IMR-90 (cell line): ENCODE measurements around the gene SIRT2. TPM values are rescaled to one million over a fixed set of nuclear protein-coding genes. Genes with fewer than 3 reads are reported as not detected.

Source experiments
- ATAC-seq: fragments of 200-7000 bp; cut with Tn5 transposase; 2 replicates; pipeline ENCODE4 v1.9.1; 2020; ENCODE audit warnings: low read depth, mild to moderate bottlenecking, moderate library complexity
- BruUV-seq: library from RNA; stranded (reverse); fragments of 400-500 nt; replicated peaks from 2 replicates; lab custom pipeline; 2021; lab: Mats Ljungman, UMichigan
- CTCF ChIA-PET: fragments of 300-600 bp; formaldehyde crosslinking; extraction: SDS; loops from one replicate; lab custom pipeline; 2021; ENCODE audit warnings: antibody characterized with exemption; lab: Yijun Ruan, JAX
- POLR2A ChIA-PET: fragments of 300-600 bp; sonication (Branson Sonifier 250); formaldehyde crosslinking; loops from one replicate; lab custom pipeline; 2022; ENCODE audit warnings: antibody characterized with exemption; ENCODE audit not compliant: unreplicated experiment; lab: Charles Lee
- DNase-seq: peaks from one replicate; pipeline ENCODE4 v3.0.0; 2013
- H2AFZ ChIP-seq: replicated peaks from 2 replicates; pipeline ENCODE3; 2013; ENCODE audit warnings: low read length, mild to moderate bottlenecking; ENCODE audit not compliant: poor library complexity
- H2AK5ac ChIP-seq: 2 replicates; pipeline ENCODE4 v1.6.1; 2013; ENCODE audit warnings: low read depth, low read length, inconsistent platforms
- H2AK9ac ChIP-seq: replicated peaks from 2 replicates; pipeline ENCODE3; 2013; ENCODE audit warnings: mild to moderate bottlenecking, low read depth, low read length, moderate library complexity; ENCODE audit not compliant: poor library complexity
- H2BK120ac ChIP-seq: 2 replicates; pipeline ENCODE4 v1.6.1; 2013; ENCODE audit warnings: low read depth, low read length, inconsistent platforms
- H2BK15ac ChIP-seq: 3 replicates; pipeline ENCODE4 v1.6.1; 2013; ENCODE audit warnings: low read depth, low read length, inconsistent platforms
- H2BK20ac ChIP-seq: 2 replicates; pipeline ENCODE4 v1.6.1; 2013; ENCODE audit warnings: low read depth, mild to moderate bottlenecking, inconsistent platforms, low read length, moderate library complexity
- H2BK5ac ChIP-seq: 2 replicates; pipeline ENCODE4 v1.6.1; 2013; ENCODE audit warnings: mild to moderate bottlenecking, low read depth, low read length, inconsistent platforms; ENCODE audit not compliant: poor library complexity, severe bottlenecking
- H3K14ac ChIP-seq: replicated peaks from 2 replicates; pipeline ENCODE4 v1.6.1; 2013; ENCODE audit warnings: low read depth, low read length, inconsistent platforms
- H3K18ac ChIP-seq: 2 replicates; pipeline ENCODE4 v1.6.1; 2013; ENCODE audit warnings: low read depth, low read length, control low read depth
- H3K23ac ChIP-seq: 2 replicates; pipeline ENCODE4 v1.6.1; 2013; ENCODE audit warnings: low read depth, low read length, inconsistent platforms
- H3K27ac ChIP-seq: 2 replicates; pipeline ENCODE4 v1.5.1; 2013; ENCODE audit warnings: mild to moderate bottlenecking, control low read depth, low read length; ENCODE audit not compliant: insufficient read depth
- H3K27me3 ChIP-seq: 2 replicates; pipeline ENCODE4 v1.6.1; 2013; ENCODE audit warnings: low read length; ENCODE audit not compliant: control insufficient read depth, insufficient read depth
- H3K36me3 ChIP-seq: 2 replicates; pipeline ENCODE4 v1.6.1; 2013; ENCODE audit warnings: low read length, mixed read lengths; ENCODE audit not compliant: control insufficient read depth, insufficient read depth
- H3K4ac ChIP-seq: 2 replicates; pipeline ENCODE4 v1.6.1; 2013; ENCODE audit warnings: low read depth, low read length, inconsistent platforms
- H3K4me1 ChIP-seq: 2 replicates; pipeline ENCODE4 v1.6.1; 2013; ENCODE audit warnings: low read length, mixed read lengths; ENCODE audit not compliant: control insufficient read depth, insufficient read depth
- H3K4me2 ChIP-seq: 2 replicates; pipeline ENCODE4 v1.6.1; 2013; ENCODE audit warnings: low read depth, mild to moderate bottlenecking, control low read depth, low read length, moderate library complexity
- H3K4me3 ChIP-seq: 2 replicates; pipeline ENCODE4 v1.5.1; 2013; ENCODE audit warnings: low read depth, mild to moderate bottlenecking, control low read depth, low read length, moderate library complexity; ENCODE audit not compliant: insufficient read depth
- H3K56ac ChIP-seq: 2 replicates; pipeline ENCODE4 v1.6.1; 2013; ENCODE audit warnings: low read length, inconsistent platforms; ENCODE audit not compliant: insufficient read depth; ENCODE audit errors: extremely low read depth
- H3K79me1 ChIP-seq, 2 experiments: 2 replicates each; pipeline ENCODE4 v1.6.1; 2013; ENCODE audit warnings: low read length in 2 of 2, inconsistent platforms in 1 of 2, low read depth in 1 of 2
- H3K9ac ChIP-seq: 2 replicates; pipeline ENCODE4 v1.6.1; 2013; ENCODE audit warnings: low read depth, low read length, control low read depth
- H3K9me1 ChIP-seq: 2 replicates; pipeline ENCODE4 v1.6.1; 2013; ENCODE audit warnings: low read length, inconsistent platforms; ENCODE audit not compliant: insufficient read depth
- H3K9me3 ChIP-seq: 2 replicates; pipeline ENCODE4 v1.6.1; 2013; ENCODE audit warnings: low read length; ENCODE audit not compliant: control insufficient read depth, insufficient read depth
- H4K20me1 ChIP-seq: 2 replicates; pipeline ENCODE4 v1.6.1; 2013; ENCODE audit warnings: low read length, inconsistent platforms; ENCODE audit not compliant: insufficient read depth
- H4K5ac ChIP-seq: 2 replicates; pipeline ENCODE4 v1.6.1; 2013; ENCODE audit warnings: mild to moderate bottlenecking, low read depth, low read length, control low read depth
- H4K8ac ChIP-seq, 2 experiments: 2 replicates each; pipeline ENCODE4 v1.6.1; 2013; ENCODE audit warnings: low read depth in 2 of 2, low read length in 2 of 2, control low read depth in 1 of 2, inconsistent platforms in 1 of 2
- H4K91ac ChIP-seq: 2 replicates; pipeline ENCODE4 v1.6.1; 2013; ENCODE audit warnings: low read depth, low read length, inconsistent platforms; ENCODE audit not compliant: insufficient read depth
- BHLHE40 ChIP-seq: fragments of 150-350 bp; IDR thresholded peaks from 2 replicates; pipeline ENCODE4 v1.6.1; 2016; ENCODE audit warnings: mild to moderate bottlenecking, low read depth, low read length
- CEBPB ChIP-seq: IDR thresholded peaks from 2 replicates; pipeline ENCODE4 v1.6.1; 2012; ENCODE audit warnings: low read depth, low read length, improper control_type of control experiment
- CHD1 ChIP-seq: IDR thresholded peaks from 2 replicates; pipeline ENCODE4 v1.6.1; 2012; ENCODE audit warnings: low read depth, low read length, improper control_type of control experiment
- ELK1 ChIP-seq: fragments of 150-350 bp; IDR thresholded peaks from 2 replicates; pipeline ENCODE4 v1.6.1; 2016; ENCODE audit warnings: low read depth, mild to moderate bottlenecking, low read length, moderate library complexity, borderline replicate concordance
- FOS ChIP-seq: fragments of 150-350 bp; IDR thresholded peaks from 2 replicates; pipeline ENCODE4 v1.6.1; 2016; ENCODE audit warnings: low read depth, low read length
- NFE2L2 ChIP-seq: fragments of 150-350 bp; IDR thresholded peaks from 2 replicates; pipeline ENCODE4 v1.6.1; 2016; ENCODE audit warnings: low read depth, mild to moderate bottlenecking, low read length
- POLR2A ChIP-seq: IDR thresholded peaks from 2 replicates; pipeline ENCODE4 v1.6.1; 2012; ENCODE audit warnings: mild to moderate bottlenecking, low read depth, low read length
- RCOR1 ChIP-seq: IDR thresholded peaks from 2 replicates; pipeline ENCODE4 v1.6.1; 2012; ENCODE audit warnings: mild to moderate bottlenecking, low read length, improper control_type of control experiment; ENCODE audit not compliant: insufficient replicate concordance
- RFX5 ChIP-seq: IDR thresholded peaks from 2 replicates; pipeline ENCODE4 v1.8.0; 2012; ENCODE audit warnings: low read depth, mild to moderate bottlenecking, low read length, moderate library complexity
- SMC3 ChIP-seq: fragments of 150-350 bp; IDR thresholded peaks from 2 replicates; pipeline ENCODE4 v1.6.1; 2016; ENCODE audit warnings: low read depth, mild to moderate bottlenecking, antibody characterized with exemption, low read length, moderate library complexity
- USF2 ChIP-seq: fragments of 150-350 bp; IDR thresholded peaks from 2 replicates; pipeline ENCODE4 v1.6.1; 2017; ENCODE audit warnings: mild to moderate bottlenecking, antibody characterized with exemption, low read length, low read depth
- WGBS, 2 experiments: methylation state at CpG; one replicate each; pipeline versions ENCODE4 v1.1.5 to v1.1.7; 2013; ENCODE audit warnings: missing lambda C conversion rate in 2 of 2; ENCODE audit not compliant: insufficient read length in 1 of 2; ENCODE audit errors: extremely low coverage in 2 of 2; 5-methylcytosine and 5-hydroxymethylcytosine counted together
- dilution Hi-C: fragments of 300-500 bp; cut with HindIII; formaldehyde crosslinking; loops from one replicate; pipeline ENCODE4 v1.14.3; 2018; ENCODE audit warnings: low sequenced_read_pairs; ENCODE audit not compliant: unreplicated experiment
- in situ Hi-C: fragments of 300-500 bp; cut with MboI; formaldehyde crosslinking; loops from 3 replicates; pipeline ENCODE4 v1.14.3; 2019; ENCODE audit warnings: low sequenced_read_pairs, inconsistent platforms, mixed read lengths
- intact Hi-C: fragments of 100-400 bp; cut with micrococcal nuclease; formaldehyde crosslinking; loops from 2 replicates; pipeline ENCODE4 v1.10.0; 2022
- polyA plus RNA-seq, 3 experiments: library from polyadenylated mRNA; depleted of rRNA; stranded (reverse); fragments of >200 nt; gene quantifications; 2 replicates each; pipeline ENCODE4 v1.2.3, GENCODE V29; 2012; ENCODE audit warnings: low replicate concordance in 1 of 3
- total RNA-seq: library from RNA; depleted of rRNA; stranded (reverse); fragments of >200 nt; gene quantifications from 2 replicates; pipeline ENCODE4 v1.2.3, GENCODE V29; 2012
- TF ChIP-seq, protein P1 (sequence below): conservative IDR thresholded peaks from 2 replicates; pipeline ENCODE4 v1.5.1; 2012; ENCODE audit warnings: mild to moderate bottlenecking, low read depth, low read length, improper control_type of control experiment

The SIRT2 gene
- total and polyA plus RNA-seq, 2 of the 4 experiments (the other 2 are of a cell fraction), result 43.0 to 50.0 TPM

GRCh38 chr19:38870612-38871011 lies 28.8 kb downstream of the SIRT2 start:
- Histone ChIP-seq H2AFZ (peak overlapping the region; percentile 92), H4K5ac (no peak overlapping the region), H3K27ac (no peak overlapping the region), H3K9me1 (peaks cover 7% of the 10 kb centered on the region), H3K79me1 (no peaks in the 10 kb centered on the region), H4K8ac (no peak overlapping the region; a peak in 2 of 4 replicates), H3K4me2 (no peak overlapping the region), H3K18ac (no peak overlapping the region), H2AK9ac (no peak overlapping the region), H4K20me1 (no peaks in the 10 kb centered on the region), H2BK15ac (no peak overlapping the region), H3K4me3 (no peak overlapping the region), H3K23ac (no peak overlapping the region), H2AK5ac (no peak overlapping the region), H3K4me1 (peaks cover 5% of the 10 kb centered on the region; the same call in 1 of the 2 replicates), H3K9me3 (no peaks in the 10 kb centered on the region), H2BK5ac (no peak overlapping the region), H3K56ac (no peak overlapping the region), H3K27me3 (no peaks in the 10 kb centered on the region), H2BK120ac (no peak overlapping the region), H3K36me3 (no peaks in the 10 kb centered on the region), H4K91ac (no peak overlapping the region), H2BK20ac (no peak overlapping the region), H3K4ac (no peak overlapping the region), H3K9ac (no peak overlapping the region), H3K14ac (no peak overlapping the region)
- dilution Hi-C loops (no loop called here), intact Hi-C loops (no loop called here), in situ Hi-C loops (no loop called here)
- TF ChIP-seq CEBPB (no peak), USF2 (no peak), BHLHE40 (no peak), SMC3 (no peak), FOS (no peak), CHD1 (no peak), RFX5 (no peak), RCOR1 (no peak), ELK1 (no peak), NFE2L2 (no peak), POLR2A (no peak)
- TF ChIP-seq, protein P1, sequence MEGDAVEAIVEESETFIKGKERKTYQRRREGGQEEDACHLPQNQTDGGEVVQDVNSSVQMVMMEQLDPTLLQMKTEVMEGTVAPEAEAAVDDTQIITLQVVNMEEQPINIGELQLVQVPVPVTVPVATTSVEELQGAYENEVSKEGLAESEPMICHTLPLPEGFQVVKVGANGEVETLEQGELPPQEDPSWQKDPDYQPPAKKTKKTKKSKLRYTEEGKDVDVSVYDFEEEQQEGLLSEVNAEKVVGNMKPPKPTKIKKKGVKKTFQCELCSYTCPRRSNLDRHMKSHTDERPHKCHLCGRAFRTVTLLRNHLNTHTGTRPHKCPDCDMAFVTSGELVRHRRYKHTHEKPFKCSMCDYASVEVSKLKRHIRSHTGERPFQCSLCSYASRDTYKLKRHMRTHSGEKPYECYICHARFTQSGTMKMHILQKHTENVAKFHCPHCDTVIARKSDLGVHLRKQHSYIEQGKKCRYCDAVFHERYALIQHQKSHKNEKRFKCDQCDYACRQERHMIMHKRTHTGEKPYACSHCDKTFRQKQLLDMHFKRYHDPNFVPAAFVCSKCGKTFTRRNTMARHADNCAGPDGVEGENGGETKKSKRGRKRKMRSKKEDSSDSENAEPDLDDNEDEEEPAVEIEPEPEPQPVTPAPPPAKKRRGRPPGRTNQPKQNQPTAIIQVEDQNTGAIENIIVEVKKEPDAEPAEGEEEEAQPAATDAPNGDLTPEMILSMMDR, result no peak
- ATAC-seq (no peak), DNase-seq (no peak)
- CTCF ChIA-PET, result no interaction called here
- no TSS peak for BruUV-seq
- POLR2A ChIA-PET, result no interaction called here
- WGBS, 2 experiments, result 80% methylated on average over 3 of the region's 19 CpGs; no CpG with 5 or more reads in 1 of the 2 experiments
